HG03097 (cell line): ENCODE measurements around the gene EBNA1BP2.
A peak's percentile ranks its signal among the peaks of the same experiment; 100 is the strongest.
"Not testable (repeated sequence)": the region's sequence is repeated elsewhere in the genome, so short reads cannot be mapped to it uniquely, and the experiment has no call there.

Experiments used
- ATAC-seq: cut with Tn5 transposase; IDR thresholded peaks from one replicate; pipeline ENCODE4 v1.9.1; 2021; ENCODE audit not compliant: unreplicated experiment, low FRiP score

Gene EBNA1BP2

GRCh38 chr1:43171876-43172526 is at the start of gene EBNA1BP2, which contains the start of gene CFAP57:
Gene EBNA1BP2, minus strand, starts transcription at chr1:43172290. Its CDS starts 172 bp downstream, at chr1:43172118.
Gene CFAP57, plus strand, starts transcription at chr1:43172330. Its CDS starts 424 bp downstream, at chr1:43172754.
- ATAC-seq, result peak; percentile 84

GRCh38 chr1:43221797-43222196 is 49.7 kb upstream of the EBNA1BP2 start:
- no peak for ATAC-seq

- ATAC-seq, result peak; percentile 55
Measured at GRCh38 chr1:43220905-43221778, 49.1 kb upstream of the EBNA1BP2 start.

GRCh38 chr1:43217747-43218146 is 45.7 kb upstream of the EBNA1BP2 start:
- ATAC-seq, result no peak

- ATAC-seq, result no peak
Measured at GRCh38 chr1:43214501-43215444, 42.7 kb upstream of the EBNA1BP2 start.

- ATAC-seq, result not testable (repeated sequence)
Measured at GRCh38 chr1:43208277-43208676, 36.2 kb upstream of the EBNA1BP2 start.

- no peak for ATAC-seq
Measured at GRCh38 chr1:43207229-43207853, 35.3 kb upstream of the EBNA1BP2 start.

- no peak for ATAC-seq
Measured at GRCh38 chr1:43206600-43207228, 34.6 kb upstream of the EBNA1BP2 start.

- ATAC-seq, result no peak
Measured at GRCh38 chr1:43205671-43206070, 33.6 kb upstream of the EBNA1BP2 start.

- ATAC-seq, result no peak
Measured at GRCh38 chr1:43204394-43204793, 32.3 kb upstream of the EBNA1BP2 start.

- no peak for ATAC-seq
Measured at GRCh38 chr1:43203859-43204258, 31.8 kb upstream of the EBNA1BP2 start.

- no peak for ATAC-seq
Measured at GRCh38 chr1:43199093-43199726, 27.1 kb upstream of the EBNA1BP2 start.

GRCh38 chr1:43197343-43198127 is 25.4 kb upstream of the EBNA1BP2 start:
- no peak for ATAC-seq

- ATAC-seq, result no peak
Measured at GRCh38 chr1:43194509-43194908, 22.4 kb upstream of the EBNA1BP2 start.

- no peak for ATAC-seq
Measured at GRCh38 chr1:43188106-43188505, 16.0 kb upstream of the EBNA1BP2 start.

GRCh38 chr1:43184995-43185394 is 12.9 kb upstream of the EBNA1BP2 start:
- ATAC-seq, result no peak

GRCh38 chr1:43184388-43184787 is 12.3 kb upstream of the EBNA1BP2 start:
- no peak for ATAC-seq

- no peak for ATAC-seq
Measured at GRCh38 chr1:43177691-43178090, 5.6 kb upstream of the EBNA1BP2 start.
